GM13977 (cell line): ENCODE measurements around the gene KHDRBS1.
"Not testable (repeated sequence)": the region's sequence is repeated elsewhere in the genome, so short reads cannot be mapped to it uniquely, and the experiment has no call there.

ENCODE experiments used
- DNase-seq: peaks from one replicate; pipeline ENCODE4 v3.0.0; 2012; ENCODE audit warnings: low spot score
- CTCF ChIP-seq: IDR thresholded peaks from 2 replicates; pipeline ENCODE4 v1.5.1; 2012; ENCODE audit warnings: mild to moderate bottlenecking, control low read depth; ENCODE audit not compliant: insufficient read depth; ENCODE audit errors: extremely low read depth, missing control alignments
- in situ Hi-C: fragments of 300-500 bp; cut with MboI; formaldehyde crosslinking; loops from one replicate; pipeline ENCODE4 v1.12.0; 2022; ENCODE audit warnings: low sequenced_read_pairs, low pct_unique_long_range_greater_than_20kb, mixed read lengths, inconsistent platforms; ENCODE audit not compliant: unreplicated experiment

Gene KHDRBS1

GRCh38 chr1:31991182-31991581 is 22.5 kb upstream of the KHDRBS1 start:
- no peak for TF ChIP-seq CTCF
- no peak for DNase-seq
- in situ Hi-C loops = no loop called here

- TF ChIP-seq CTCF = no peak
- in situ Hi-C loops = no loop called here
- no peak for DNase-seq
Measured at GRCh38 chr1:31995263-31995662, 18.4 kb upstream of the KHDRBS1 start.

GRCh38 chr1:31996121-31996520 is 17.5 kb upstream of the KHDRBS1 start:
- DNase-seq, in situ Hi-C loops: not testable (repeated sequence)

- DNase-seq = no peak
- in situ Hi-C loops = no loop called here
- no peak for TF ChIP-seq CTCF
Measured at GRCh38 chr1:32001863-32002262, 11.8 kb upstream of the KHDRBS1 start.

GRCh38 chr1:32002285-32002684 is 11.4 kb upstream of the KHDRBS1 start:
- in situ Hi-C loops, DNase-seq: not testable (repeated sequence)

GRCh38 chr1:32005522-32005921 is 8.1 kb upstream of the KHDRBS1 start:
- no peak for TF ChIP-seq CTCF
- no peak for DNase-seq
- in situ Hi-C loops = no loop called here

GRCh38 chr1:32007591-32007940 is 6.1 kb upstream of the KHDRBS1 start:
- no peak for TF ChIP-seq CTCF
- in situ Hi-C loops = no loop called here
- DNase-seq = no peak

GRCh38 chr1:32010246-32010645 is 3.4 kb upstream of the KHDRBS1 start:
- in situ Hi-C loops = no loop called here
- no peak for TF ChIP-seq CTCF
- no peak for DNase-seq
